ENCODE measurements around the gene CLRN1. TPM values are rescaled to one million over a fixed set of nuclear protein-coding genes. Genes with fewer than 3 reads are reported as not detected.

The CLRN1 gene
- polyA plus RNA-seq, 10 donors = 0.20 to 0.75 (median 0.24) TPM; not detected in 1

DNA sequence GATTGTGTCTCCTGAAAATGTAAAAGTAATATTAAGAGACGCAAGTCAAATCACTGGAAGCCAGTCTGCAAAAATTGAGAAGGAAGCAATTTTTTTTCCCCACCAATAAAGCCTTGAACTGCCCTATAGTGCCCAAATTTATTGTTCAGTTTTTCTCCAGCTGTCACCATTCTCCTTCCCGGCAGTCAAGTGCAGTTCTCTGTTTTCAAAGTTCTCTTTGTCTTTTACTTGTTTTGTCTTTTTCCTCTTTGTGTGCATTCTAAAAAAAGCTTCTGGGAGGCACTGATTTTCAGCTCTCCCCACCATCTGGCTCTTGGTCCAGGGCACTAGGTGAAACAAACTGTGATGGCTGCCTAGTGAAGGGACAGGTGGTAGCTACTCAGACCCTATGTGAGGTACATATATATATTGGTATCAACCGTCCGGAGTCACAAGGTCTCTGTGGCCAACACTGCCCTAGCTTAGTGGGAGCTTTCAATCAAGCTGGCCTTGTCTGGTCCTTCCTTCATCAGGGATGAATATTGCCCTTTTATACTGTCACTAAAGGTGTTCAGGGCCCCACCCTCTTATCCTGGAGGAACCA is 6.1 kb upstream of the CLRN1 start:
- DNase-seq = no peak

DNA sequence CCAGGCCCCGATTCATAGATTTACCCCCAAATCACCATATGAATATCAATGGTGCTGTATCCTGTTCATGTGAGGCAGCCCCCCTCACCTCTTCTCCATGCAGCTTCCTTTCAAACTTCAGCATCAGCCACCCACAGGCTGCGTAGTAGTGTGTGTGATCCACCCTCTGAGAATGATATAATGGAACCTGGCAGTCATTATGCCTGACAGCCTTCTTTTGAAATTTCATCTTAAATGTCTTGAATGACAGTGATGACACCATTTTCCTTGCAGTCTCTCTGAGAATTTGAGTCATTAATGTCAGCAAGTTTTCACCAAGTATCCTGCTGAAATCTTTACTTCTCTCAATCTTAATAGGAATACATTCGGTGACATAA is 3.5 kb upstream of the CLRN1 start:
- no peak for DNase-seq

DNA sequence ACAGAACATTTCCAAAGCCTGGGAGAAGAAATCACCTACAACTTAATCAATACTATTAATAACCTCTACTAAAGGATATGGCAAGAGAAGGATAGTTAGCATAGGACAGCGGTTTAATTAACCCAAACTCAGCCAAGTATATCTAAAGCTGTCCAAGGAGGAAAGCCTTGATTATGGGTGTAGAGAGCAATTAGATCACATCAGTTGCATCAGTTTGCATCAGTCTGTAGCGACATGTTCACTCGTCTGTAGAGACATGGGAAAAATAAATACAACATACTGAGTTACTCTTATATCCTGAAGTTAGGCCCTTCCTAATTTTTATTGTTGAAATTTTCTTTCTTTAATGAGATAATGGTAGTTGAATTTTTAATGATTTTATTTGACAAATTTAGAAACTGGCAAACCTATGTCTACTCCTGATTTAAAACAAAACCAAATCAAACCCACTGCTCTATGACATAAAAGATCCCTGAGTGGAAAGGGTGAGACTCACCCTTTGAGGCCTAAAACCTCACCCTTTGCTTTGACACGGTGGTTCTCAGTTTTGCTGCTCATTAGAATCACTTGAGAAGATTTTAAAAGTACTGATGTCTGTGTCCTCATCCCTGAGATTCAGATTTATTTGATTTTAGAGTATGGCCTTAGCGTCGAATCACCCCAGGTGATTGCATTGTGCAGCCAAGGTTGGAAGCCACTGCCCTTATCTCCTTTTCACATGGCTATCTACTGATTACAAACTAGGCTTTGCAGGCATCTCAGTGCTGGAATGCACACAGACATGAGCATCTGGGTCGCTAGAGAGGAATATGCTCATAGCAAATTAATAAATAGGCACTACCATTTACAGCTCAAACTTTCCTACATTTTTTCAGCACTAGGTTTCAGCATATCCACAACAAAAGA is 2.8 kb upstream of the CLRN1 start:
- no peak for DNase-seq

DNA sequence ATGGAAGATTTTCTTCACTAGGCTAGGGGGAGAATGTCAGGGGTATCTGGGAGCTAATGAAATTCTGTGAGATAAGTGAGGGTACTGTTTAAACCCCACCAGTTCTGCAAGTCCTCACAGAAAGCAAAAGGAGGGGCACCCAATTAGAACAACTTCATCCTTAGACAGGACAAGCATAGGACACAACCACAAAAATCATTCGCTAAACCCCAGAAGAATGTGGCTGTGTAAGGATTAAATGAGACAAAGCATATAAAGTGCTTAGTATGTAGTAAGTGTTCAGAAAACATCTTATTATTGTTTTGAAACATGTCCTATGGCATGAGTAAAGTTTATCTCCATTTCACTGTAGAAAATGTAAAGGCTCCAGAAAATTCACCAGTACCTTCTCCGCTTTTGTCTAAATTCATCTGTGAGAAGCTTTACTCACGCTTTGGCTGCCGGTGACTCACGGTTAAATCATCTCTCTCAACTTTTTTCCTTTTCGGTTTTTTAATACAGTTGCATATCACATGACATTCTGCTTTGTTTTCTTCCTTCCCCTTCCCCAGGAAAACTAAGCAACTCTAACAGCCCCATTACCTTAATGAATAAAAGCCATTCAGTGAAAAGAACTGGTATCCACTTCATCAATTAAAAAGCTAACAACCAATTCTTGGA is 1.7 kb downstream of the CLRN1 start:
- peak in 1 of 3 donors; percentile 37 for DNase-seq

DNA sequence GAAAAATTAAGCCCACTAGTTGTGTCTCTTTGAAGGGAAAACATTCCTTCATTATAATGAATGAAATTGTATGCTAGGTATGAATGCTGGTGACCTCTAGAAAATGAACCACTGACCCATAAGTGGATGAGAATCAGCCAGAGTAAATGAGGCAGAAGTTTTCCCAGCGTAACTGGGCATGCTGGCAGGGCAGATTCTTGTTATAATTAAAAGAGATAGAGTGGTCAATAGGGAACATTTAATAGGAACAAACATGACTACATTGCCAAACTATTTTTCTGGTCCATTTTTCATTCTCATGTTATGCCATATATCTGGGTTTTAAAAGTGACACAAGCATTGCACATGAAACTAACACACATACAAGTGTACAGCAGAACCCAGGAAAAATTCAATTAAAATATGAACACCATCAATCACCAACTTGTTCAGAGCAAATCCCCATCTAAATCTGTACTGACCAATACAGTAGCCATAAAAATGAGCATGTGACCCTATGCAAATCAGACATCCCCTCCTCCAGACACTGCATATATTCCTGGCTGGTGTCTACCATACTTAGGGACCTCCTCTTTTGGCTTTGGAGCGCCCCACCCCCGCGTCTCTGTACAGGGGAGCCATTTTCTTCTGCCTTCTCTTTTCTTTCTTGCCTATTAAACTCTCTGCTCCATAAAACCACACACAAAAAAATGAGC is 4.0 kb downstream of the CLRN1 start:
- DNase-seq = no peak

DNA sequence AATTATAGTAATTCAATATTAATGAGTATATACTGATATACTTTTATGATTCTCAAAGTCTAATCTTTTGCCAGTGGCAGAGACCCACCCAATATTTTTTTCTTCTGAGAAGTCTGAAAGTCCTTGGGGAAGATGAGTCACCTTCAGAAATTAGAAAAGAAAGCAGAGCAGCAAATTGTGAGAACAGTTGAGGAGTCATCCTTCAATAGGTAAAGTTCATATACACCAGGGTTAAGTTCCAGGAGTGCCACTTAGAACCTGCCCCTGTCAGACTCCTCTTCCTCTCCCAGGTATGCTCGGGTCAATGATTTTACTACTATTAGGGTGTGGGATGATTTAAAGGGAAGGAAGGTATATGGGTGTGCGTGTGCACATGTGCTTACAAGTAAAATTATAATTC is 7.1 kb downstream of the CLRN1 start:
- no peak for DNase-seq

DNA sequence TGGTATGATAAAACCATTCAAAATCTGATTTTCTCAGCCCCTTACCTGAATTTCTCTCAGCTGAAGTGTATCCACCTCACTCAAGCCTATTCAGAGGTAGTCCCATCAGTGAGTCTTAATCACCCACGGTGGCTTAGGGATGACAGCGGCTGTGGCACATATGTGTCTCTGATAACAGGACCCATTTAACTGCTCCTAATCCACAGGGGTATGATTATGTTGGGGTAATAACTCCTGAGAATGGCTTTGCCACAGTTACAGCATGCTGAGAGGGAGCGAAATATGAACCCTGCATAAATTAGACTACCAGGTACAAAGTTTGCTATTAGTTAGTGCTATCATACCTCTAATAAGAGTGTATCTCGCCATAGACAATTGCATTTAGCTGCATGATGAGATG is 10.6 kb downstream of the CLRN1 start:
- no peak for DNase-seq

DNA sequence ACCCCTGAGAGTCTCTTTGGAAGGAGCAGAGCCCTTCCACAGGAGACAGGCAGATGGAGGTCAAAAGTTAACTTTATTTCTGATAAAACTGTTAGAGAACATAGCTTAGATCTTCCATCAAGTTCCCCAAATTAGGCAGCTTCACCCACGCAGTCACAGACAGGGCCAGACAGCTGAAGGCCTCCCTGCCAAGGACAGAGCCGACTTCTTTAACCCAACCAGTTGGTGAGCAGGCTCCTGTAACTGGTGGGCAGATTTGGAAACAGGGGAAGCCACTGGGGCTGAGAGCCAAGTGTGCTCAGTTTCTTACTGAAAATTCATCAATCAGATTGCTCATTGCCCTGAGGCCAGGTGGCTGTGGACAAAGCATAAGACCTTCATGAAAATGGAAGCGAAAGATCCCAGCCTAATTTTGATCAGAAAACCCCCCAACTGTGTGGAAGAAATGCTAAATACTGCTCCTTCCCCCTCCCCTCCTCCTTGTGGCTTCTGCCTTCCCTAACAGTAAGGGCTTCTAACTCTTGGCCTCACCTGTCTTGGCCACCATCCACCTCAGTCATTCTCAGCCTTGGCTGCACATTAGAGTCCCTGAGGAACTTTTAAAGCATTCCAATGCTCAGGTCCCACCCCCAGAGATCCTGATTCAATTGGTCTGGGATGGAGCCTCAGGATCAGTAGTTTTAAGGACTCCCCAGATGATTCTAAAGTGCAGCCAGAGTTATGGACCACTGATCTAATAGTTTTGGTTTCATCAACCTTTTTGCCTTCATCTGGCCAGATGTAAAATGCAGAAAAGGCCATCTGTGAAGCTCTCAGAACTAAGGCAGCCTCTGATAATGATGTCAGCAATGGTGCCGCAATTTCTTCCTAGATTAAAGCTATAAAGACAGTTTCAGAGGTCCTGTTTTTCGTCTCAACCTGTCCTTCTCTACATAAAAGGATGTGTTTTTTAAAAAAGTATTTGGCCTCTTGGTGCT is 11.5 kb downstream of the CLRN1 start:
- peak in 2 of 3 donors; percentile 15 to 17 for DNase-seq

DNA sequence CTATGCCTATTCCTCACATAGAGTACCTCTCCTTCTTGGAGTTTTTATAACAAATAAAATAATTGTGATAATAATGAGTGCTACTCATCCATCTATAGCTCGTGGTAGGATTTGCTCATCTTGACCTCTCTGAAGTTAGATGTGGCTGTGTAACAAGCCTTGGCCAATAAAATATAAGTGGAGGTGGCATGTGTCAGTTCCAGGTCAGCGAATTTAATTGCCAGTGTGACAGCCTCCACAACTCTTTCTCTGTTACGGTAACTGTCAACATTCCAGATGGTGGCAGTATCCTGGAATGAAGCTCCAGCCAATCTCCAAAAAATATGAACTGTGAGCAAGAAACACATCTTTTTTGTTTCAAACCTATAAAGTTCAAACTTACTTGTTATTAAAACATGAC is 13.8 kb downstream of the CLRN1 start:
- DNase-seq = no peak

DNA sequence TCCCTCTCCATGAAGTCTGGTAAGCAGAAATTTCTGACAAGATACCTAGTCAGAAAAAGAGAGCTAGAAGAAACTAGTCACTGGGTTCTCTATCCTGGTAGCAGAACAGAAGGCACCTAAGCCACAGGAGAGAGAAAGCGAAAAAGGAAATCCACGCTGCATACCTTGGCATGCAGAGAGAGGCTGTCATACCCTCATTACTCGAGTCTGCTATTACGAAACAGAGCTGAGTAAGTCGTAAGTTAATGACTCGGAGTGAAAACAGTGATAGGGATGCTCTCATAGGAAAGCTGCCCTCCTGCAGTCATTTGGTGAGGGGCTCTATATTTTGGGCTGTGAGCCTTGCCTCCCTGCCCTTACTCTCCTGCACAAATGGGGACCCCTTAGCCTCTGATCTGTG is 16.2 kb downstream of the CLRN1 start:
- peak in 1 of 3 donors; percentile 12 for DNase-seq

DNA sequence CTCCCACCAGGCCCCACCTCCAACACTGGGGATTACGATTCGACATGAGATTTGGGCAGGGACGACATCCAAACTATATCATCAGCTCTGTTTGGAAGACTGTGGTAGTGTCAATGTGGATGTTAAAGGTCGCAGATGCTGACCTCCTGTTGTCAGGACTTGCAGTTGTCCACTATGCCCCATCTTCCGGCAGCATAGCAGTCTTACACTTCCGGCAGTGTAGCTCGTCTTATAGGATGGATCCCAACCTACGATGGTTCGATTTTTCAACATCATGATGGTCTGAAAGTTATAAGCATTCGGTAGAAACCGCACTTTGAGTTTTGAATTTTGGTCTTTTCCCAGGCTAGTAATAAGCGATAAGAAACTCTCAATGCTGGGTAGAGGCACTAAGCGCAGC is 20.6 kb downstream of the CLRN1 start:
- DNase-seq = no peak

DNA sequence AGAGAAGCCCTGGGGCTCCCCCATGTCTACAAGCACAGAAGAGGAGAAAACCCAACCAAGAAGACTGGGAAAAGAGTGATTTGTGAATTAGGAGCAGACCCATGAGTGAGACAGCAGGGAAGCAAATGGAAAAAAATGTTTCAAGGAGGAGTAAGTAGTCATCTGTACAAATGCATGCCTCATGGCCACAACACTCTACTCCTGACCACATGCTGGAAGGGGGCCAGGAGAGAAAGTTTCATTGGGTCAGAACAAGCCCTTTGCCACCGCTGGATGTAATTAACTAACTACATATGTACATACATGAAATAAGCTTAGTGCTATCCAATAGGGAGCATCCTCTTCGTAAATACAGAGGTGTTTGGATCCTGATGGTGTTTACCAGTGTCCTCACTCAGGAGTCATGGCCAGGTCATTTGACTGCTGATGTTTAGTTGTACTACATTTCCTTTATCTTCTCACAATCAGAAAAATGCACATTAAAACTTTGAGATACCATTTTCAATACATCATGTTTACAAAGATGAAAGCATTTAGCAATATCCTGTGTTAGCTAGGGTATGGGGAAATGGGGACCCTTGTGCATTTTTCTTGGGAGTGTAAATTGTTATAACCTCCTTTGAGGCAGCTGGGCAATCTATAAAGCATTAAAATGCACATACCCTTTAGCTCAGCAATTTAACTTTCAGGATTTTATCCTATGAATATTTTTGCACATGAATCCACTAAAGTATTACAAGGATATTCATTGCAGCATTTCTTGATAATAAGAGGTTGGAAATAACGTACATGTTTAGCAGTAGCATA is 27.1 kb downstream of the CLRN1 start:
- peak in 1 of 3 donors; percentile 47 for DNase-seq

DNA sequence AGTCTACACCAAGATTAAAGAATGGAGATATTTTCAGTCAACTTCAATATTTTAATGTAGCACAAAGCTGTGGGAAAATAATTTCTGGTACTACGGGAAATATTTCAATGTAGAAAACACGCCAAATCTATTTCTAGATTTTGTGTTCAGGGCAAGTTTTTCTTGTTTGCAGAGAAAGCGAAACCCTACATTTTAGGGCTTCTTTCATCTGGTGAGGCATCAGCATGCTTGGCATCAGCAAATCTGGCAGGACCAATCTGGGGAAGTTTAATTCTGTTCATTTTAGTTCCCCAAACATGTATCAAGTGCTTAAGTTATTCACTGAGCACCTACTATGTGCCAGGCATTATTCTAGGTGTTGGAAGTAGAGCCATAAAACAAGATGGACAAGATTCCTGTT is 30.3 kb downstream of the CLRN1 start:
- DNase-seq = no peak

DNA sequence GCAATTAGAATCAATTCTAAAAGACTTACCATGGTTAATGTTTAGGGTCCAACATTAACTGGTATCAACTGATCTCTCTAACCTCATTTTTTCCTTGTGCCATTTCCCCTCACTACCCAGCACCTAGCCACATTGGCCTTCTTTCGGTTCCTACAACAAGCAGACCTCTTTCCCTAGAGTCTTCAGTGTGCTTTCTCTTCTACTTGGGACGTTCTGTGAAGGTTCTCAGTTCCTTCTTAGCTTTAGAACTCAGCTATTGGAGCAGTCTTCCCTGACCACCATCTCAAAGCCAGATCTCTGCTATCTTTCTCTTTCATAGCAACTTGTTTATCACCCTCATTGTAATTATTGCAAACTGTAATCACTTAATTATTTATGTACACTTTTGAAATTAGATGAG is 35.8 kb downstream of the CLRN1 start:
- no peak for DNase-seq

DNA sequence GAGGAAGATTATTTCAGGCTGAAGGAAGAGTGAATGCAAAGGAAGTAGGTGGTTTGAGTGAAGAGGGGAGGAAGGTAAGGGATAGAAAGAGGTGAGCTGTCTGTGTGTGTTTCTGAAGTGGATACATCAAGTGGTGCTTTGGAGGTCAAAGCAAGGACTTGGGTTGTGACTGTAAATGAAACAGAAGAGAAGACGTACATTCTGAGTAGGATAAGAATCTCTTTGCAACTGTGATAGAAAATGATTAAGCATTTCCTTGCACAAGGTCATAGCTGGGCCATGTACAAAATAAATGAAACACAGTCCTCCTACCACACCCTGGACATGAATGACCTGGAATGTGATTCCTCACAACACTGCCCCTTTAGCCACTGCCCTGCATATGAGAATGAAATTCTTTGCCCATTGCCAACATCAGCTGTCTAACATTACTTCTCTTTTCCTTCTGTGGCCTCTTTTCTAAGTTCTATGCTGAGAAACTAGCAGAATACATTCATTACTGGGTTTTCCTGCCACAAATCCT is 39.0 kb downstream of the CLRN1 start:
- DNase-seq = no peak

DNA sequence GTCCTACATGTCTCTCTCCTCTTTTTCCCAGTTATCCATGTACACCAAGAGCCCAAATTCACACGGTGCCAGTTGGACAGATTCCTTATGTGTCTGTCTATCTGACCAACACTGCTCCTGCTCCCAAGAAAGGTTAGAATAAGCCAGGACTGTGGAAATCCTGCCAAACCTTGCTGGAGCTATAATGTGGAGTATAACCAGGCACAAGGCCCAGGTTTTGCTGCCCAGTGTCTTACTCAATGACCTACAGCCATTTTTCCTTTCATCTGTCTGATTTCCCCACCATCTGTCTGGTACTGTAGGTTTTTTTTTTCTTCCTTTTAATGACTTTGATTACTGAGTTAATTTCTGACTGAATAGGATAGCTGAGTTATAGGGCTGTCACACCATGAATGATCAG is 40.8 kb downstream of the CLRN1 start:
- no peak for DNase-seq

DNA sequence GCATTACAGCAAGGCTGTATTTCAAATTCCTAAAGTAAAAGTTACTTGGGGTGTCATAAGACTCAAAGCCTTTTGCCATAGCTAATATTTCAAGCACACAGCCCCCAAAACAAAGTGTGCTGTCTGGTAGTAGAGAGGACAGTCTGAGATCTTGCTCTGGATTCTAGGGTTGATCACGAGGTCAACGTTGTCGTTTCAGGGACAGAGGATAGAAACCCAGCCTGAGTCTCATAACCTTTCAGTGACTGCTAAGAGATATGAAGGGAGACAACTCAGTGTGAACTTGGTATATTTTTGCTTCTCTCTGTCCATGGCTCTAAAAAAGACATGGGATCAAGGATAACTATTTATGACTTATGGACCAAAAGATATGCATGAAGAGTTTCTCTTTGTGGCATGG is 41.7 kb downstream of the CLRN1 start:
- DNase-seq = no peak

DNA sequence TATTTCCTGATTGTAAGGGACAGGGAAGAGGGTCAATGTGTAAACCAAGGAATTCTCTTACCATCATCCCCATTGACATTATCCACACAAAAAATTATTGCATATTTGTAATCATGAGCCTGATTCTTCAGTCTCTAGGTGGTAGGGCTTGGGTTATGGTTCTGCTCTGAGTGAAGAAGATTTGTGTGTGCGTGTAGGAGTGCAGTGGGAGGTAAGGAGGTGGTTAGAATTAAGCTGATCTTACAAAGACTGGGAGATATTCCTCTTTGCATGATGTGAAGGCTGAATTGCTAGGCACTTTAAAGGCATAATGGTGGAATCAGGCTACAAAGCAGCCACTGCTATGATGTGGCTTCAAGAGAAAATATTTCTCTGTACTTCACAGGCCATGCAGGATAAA is 44.3 kb downstream of the CLRN1 start:
- no peak for DNase-seq

DNA sequence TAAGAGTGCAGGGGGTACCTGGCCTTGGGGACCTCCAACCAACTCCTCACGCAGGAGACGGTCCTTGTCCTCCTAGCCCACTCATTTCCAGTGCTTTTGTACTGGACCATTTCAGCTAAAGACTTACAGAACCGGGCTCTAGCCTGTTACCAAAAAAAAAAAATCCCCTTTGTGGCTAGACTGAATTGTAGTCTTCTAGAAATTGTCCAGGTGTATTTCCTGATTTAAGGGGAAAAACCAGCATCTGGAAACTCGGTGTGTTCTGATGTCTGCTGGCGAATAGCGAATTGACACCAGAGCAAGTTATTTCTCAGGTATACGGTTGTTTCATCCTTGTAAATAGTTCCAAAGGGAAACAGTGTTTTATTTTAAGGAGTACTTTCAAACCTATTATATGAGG is 46.2 kb downstream of the CLRN1 start:
- no peak for DNase-seq

DNA sequence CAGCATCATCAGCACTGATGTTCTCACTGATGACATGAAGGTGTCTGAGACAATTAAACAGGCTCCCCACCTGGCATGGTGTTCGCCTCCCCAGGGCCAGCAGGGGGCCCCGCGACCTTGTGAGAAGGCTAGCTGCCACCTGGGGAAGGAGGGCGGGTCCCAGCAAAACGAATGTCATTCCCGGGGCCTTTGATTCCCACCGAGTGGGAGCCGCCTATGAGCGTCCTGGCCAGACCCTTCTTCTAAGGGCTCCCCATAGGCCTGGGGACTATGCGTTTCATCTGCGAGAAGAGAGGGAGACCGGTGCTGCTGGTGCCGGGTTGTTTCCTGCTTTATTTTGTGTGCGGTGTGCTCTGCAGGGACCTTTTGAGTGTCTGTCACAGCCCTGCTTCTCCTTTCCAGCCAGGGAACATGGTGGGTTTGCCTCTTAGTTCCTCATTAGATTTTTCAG is 46.8 kb downstream of the CLRN1 start:
- DNase-seq = peak in 1 of 3 donors; percentile 26

All from muscle of back (tissue), 11 donors.